DOHH2 (cell line): ENCODE results near the gene PSMG3.

Experiments
- H3F3A ChIP-seq: fragments of 200-600 bp; sonication (generic), shearing (Covaris generic); 2 replicates; pipeline ENCODE4 v1.6.0; 2016; ENCODE audit warnings: antibody characterized with exemption, mild to moderate bottlenecking; ENCODE audit not compliant: control insufficient read depth, insufficient read depth
- H3K27ac ChIP-seq: fragments of 200-600 bp; sonication (generic); 2 replicates; pipeline ENCODE4 v1.5.1; 2014; ENCODE audit warnings: low read depth, mild to moderate bottlenecking, low read length, moderate library complexity
- H3K27me3 ChIP-seq: fragments of 200-600 bp; sonication (generic); 2 replicates; pipeline ENCODE4 v1.6.1; 2014; ENCODE audit warnings: mild to moderate bottlenecking, low read length, mixed read lengths; ENCODE audit not compliant: control insufficient read depth
- H3K36me3 ChIP-seq: fragments of 200-600 bp; sonication (generic); 2 replicates; pipeline ENCODE4 v1.6.1; 2014; ENCODE audit warnings: mild to moderate bottlenecking, low read length, moderate library complexity, mixed read lengths; ENCODE audit not compliant: control insufficient read depth
- H3K4me1 ChIP-seq: fragments of 200-600 bp; sonication (generic); 2 replicates; pipeline ENCODE4 v1.6.1; 2014; ENCODE audit warnings: mild to moderate bottlenecking, low read length, mixed read lengths; ENCODE audit not compliant: control insufficient read depth
- H3K4me2 ChIP-seq: fragments of 200-600 bp; sonication (generic); 2 replicates; pipeline ENCODE4 v1.6.0; 2014; ENCODE audit warnings: mild to moderate bottlenecking, low read length, moderate library complexity
- H3K4me3 ChIP-seq: fragments of 200-600 bp; sonication (generic); 2 replicates; pipeline ENCODE4 v1.5.1; 2014; ENCODE audit warnings: mild to moderate bottlenecking, low read length, mixed read lengths
- H3K79me2 ChIP-seq: fragments of 200-600 bp; sonication (generic); 2 replicates; pipeline ENCODE4 v1.6.1; 2014; ENCODE audit warnings: mild to moderate bottlenecking, low read length, mixed read lengths; ENCODE audit not compliant: control insufficient read depth
- H3K9me2 ChIP-seq: fragments of 200-600 bp; sonication (generic); replicated peaks from 2 replicates; pipeline ENCODE4 v1.6.1; 2014; ENCODE audit warnings: mild to moderate bottlenecking, low read length, mixed read lengths; ENCODE audit not compliant: control insufficient read depth
- H3K9me3 ChIP-seq: fragments of 200-600 bp; sonication (generic); 2 replicates; pipeline ENCODE4 v1.6.1; 2014; ENCODE audit warnings: antibody characterized with exemption, low read length, mixed read lengths; ENCODE audit not compliant: control insufficient read depth, insufficient read depth
- H4K20me1 ChIP-seq: fragments of 200-600 bp; sonication (generic); 2 replicates; pipeline ENCODE4 v1.6.0; 2014; ENCODE audit warnings: low read depth, mild to moderate bottlenecking, antibody characterized with exemption, low read length, moderate library complexity; ENCODE audit not compliant: control insufficient read depth, insufficient read depth
- CTCF ChIP-seq: fragments of 200-600 bp; sonication (generic); IDR thresholded peaks from one replicate; pipeline ENCODE4 v1.5.1; 2014; ENCODE audit warnings: antibody characterized with exemption, mild to moderate bottlenecking, low read depth, low read length; ENCODE audit not compliant: poor library complexity, severe bottlenecking
- EZH2phosphoT487 ChIP-seq: fragments of 200-600 bp; sonication (generic); IDR thresholded peaks from 2 replicates; pipeline ENCODE4 v1.6.1; 2017; ENCODE audit warnings: borderline replicate concordance, mild to moderate bottlenecking, antibody characterized with exemption, low read length, moderate library complexity, mixed read lengths

PSMG3 gene

GRCh38 chr7:1603346-1604225 is 33.8 kb upstream of the PSMG3 start:
- H3F3A ChIP-seq, result no peaks in the 10 kb centered on the region

GRCh38 chr7:1602386-1602785 is 32.6 kb upstream of the PSMG3 start:
- Histone ChIP-seq H3K79me2 (no peaks in the 10 kb centered on the region), H3F3A (no peaks in the 10 kb centered on the region), H3K4me1 (peaks cover 3% of the 10 kb centered on the region), H3K27ac (no peak overlapping the region), H3K4me2 (no peak overlapping the region), H3K9me2 (no peaks in the 10 kb centered on the region), H3K36me3 (no peaks in the 10 kb centered on the region), H3K9me3 (no peaks in the 10 kb centered on the region), H4K20me1 (no peaks in the 10 kb centered on the region; the same call in 1 of the 2 replicates), H3K4me3 (no peak overlapping the region), H3K27me3 (peaks cover 2% of the 10 kb centered on the region; the same call in 1 of the 2 replicates)
- TF ChIP-seq EZH2phosphoT487, result no peak
- no peak for TF ChIP-seq CTCF

More at GRCh38 chr7:1603346-1604225, 33.8 kb upstream of the PSMG3 start:
- H3K9me3 ChIP-seq, result no peaks in the 10 kb centered on the region
- peaks cover 7% of the 10 kb centered on the region for H3K4me1 ChIP-seq
- H3K9me2 ChIP-seq, result no peaks in the 10 kb centered on the region
- no peak overlapping the region for H3K4me2 ChIP-seq
- no peak for TF ChIP-seq EZH2phosphoT487
- no peak for TF ChIP-seq CTCF
- peaks cover 2% of the 10 kb centered on the region; the same call in 1 of the 2 replicates for H3K27me3 ChIP-seq
- H4K20me1 ChIP-seq, result no peaks in the 10 kb centered on the region; the same call in 1 of the 2 replicates
- no peak overlapping the region for H3K4me3 ChIP-seq
- no peak overlapping the region for H3K27ac ChIP-seq
- no peaks in the 10 kb centered on the region for H3K36me3 ChIP-seq
- no peaks in the 10 kb centered on the region for H3K79me2 ChIP-seq

- Histone ChIP-seq H3K4me3 (no peak overlapping the region), H3K4me2 (no peak overlapping the region), H3K27me3 (peaks cover 2% of the 10 kb centered on the region; the same call in 1 of the 2 replicates), H4K20me1 (no peaks in the 10 kb centered on the region; the same call in 1 of the 2 replicates), H3K27ac (no peak overlapping the region), H3F3A (no peaks in the 10 kb centered on the region), H3K9me2 (no peaks in the 10 kb centered on the region), H3K4me1 (no peaks in the 10 kb centered on the region), H3K9me3 (no peaks in the 10 kb centered on the region), H3K79me2 (no peaks in the 10 kb centered on the region), H3K36me3 (no peaks in the 10 kb centered on the region)
- TF ChIP-seq CTCF (no peak), EZH2phosphoT487 (no peak)
Observed at GRCh38 chr7:1601956-1602355, 32.1 kb upstream of the PSMG3 start.
